Measurements from ENCODE around the gene CCDC63. TPM values are rescaled to one million over a fixed set of nuclear protein-coding genes. Genes with fewer than 3 reads are reported as not detected.

CCDC63 gene
- total RNA-seq, 1 experiment from 2014 or later, result 0.98 TPM

- ChIA-PET CTCF (interaction anchor here (0.6 to 1.5 kb wide), 4 partner anchors 9 to 89 kb away, joined by 3 to 5 read pairs (median 4); partner anchors contain the start of gene CCDC63), POLR2A (no interaction called here)
- Mint-ChIP-seq H3K9me3 (peaks cover 6% of the 10 kb centered on the region), H3K27me3 (ENCODE audit: low read depth) (peaks cover 3% of the 10 kb centered on the region), H3K36me3 (no peaks in the 10 kb centered on the region), H3K27ac (no peak overlapping the region), H3K4me1 (peaks cover 2% of the 10 kb centered on the region), H3K4me3 (no peak overlapping the region)
- TF ChIP-seq ZNF219 (CRISPR knock-in tag; IDR thresholded peaks at IDR 0.05; ENCODE audit: borderline replicate concordance), result no peak
- no peak for TF ChIP-seq JAZF1 (CRISPR knock-in tag; IDR thresholded peaks at IDR 0.05)
- TF ChIP-seq CDX4 (CRISPR knock-in tag; IDR thresholded peaks at IDR 0.05; ENCODE audit: borderline replicate concordance), result no peak
- DNase-seq (ENCODE audit: low spot score), result no peak
- no peak for ATAC-seq
These were observed 38.5 kb downstream of the CCDC63 start for GRCh38 chr12:110885152-110885840.

GRCh38 chr12:110888256-110888991 is 41.6 kb downstream of the CCDC63 start:
- no peak for DNase-seq (ENCODE audit: low spot score)
- POLR2A ChIA-PET, result no interaction called here
- TF ChIP-seq ATF6 (CRISPR knock-in tag; IDR thresholded peaks at IDR 0.05) (no peak), SP1 (CRISPR knock-in tag; conservative IDR thresholded peaks at IDR 0.05) (no peak), SMAD3 (CRISPR knock-in tag; IDR thresholded peaks at IDR 0.05; ENCODE audit: borderline replicate concordance) (no peak), ELF4 (CRISPR knock-in tag; IDR thresholded peaks at IDR 0.05; ENCODE audit: low read depth) (no peak), KAT7 (CRISPR knock-in tag; IDR thresholded peaks at IDR 0.05; ENCODE audit: borderline replicate concordance) (no peak), NFYB (CRISPR knock-in tag; conservative IDR thresholded peaks at IDR 0.05; ENCODE audit: low read depth) (no peak), ZNF425 (CRISPR knock-in tag; conservative IDR thresholded peaks at IDR 0.05) (no peak), TEAD4 (CRISPR knock-in tag; IDR thresholded peaks at IDR 0.05) (no peak), ZBTB43 (CRISPR knock-in tag; IDR thresholded peaks at IDR 0.05) (no peak), ZNF263 (CRISPR knock-in tag; IDR thresholded peaks at IDR 0.05; ENCODE audit: low read depth) (no peak), GRHL2 (CRISPR knock-in tag; IDR thresholded peaks at IDR 0.05; ENCODE audit: insufficient replicate concordance, severe bottlenecking) (no peak), ZNF671 (CRISPR knock-in tag; IDR thresholded peaks at IDR 0.05) (no peak), FOXP4 (CRISPR knock-in tag; IDR thresholded peaks at IDR 0.05) (no peak), ZNF317 (CRISPR knock-in tag; IDR thresholded peaks at IDR 0.05; ENCODE audit: borderline replicate concordance, low read depth) (no peak), ARID4B (CRISPR knock-in tag; IDR thresholded peaks at IDR 0.05; ENCODE audit: borderline replicate concordance) (no peak), MXD4 (CRISPR knock-in tag; IDR thresholded peaks at IDR 0.05; ENCODE audit: borderline replicate concordance) (no peak), NFE2L1 (CRISPR knock-in tag; IDR thresholded peaks at IDR 0.05) (no peak)

More at GRCh38 chr12:110888256-110888991, 41.6 kb downstream of the CCDC63 start:
- Mint-ChIP-seq H3K36me3 (no peaks in the 10 kb centered on the region), H3K27ac (no peak overlapping the region), H3K4me1 (peaks cover 2% of the 10 kb centered on the region), H3K27me3 (ENCODE audit: low read depth) (peaks cover 3% of the 10 kb centered on the region), H3K9me3 (no peaks in the 10 kb centered on the region), H3K4me3 (no peak overlapping the region)
- no peak for ATAC-seq
- CTCF ChIA-PET, result interaction anchor here (0.6 to 1.6 kb wide), 34 partner anchors 9 to 550 kb away, joined by 3 to 18 read pairs (median 4); partner anchors contain the start of genes ARPC3, CCDC63, PPP1CC and TCTN1
